Liver (tissue), 3 donors: ENCODE results near the gene FITM1.

ENCODE experiments used
- EGR1 ChIP-seq, 2 donors: IDR thresholded peaks; 2 replicates each; pipeline ENCODE4 v1.6.1; 2016 to 2018; ENCODE audit warnings: antibody characterized with exemption in 2 of 2, low read depth in 2 of 2
- JUND ChIP-seq, 2 donors: IDR thresholded peaks; 2 replicates each; pipeline ENCODE4 v1.6.1; 2016; ENCODE audit warnings: antibody characterized with exemption in 2 of 2
- TAF1 ChIP-seq: conservative IDR thresholded peaks from 2 replicates; pipeline ENCODE4 v1.6.1; 2016; ENCODE audit warnings: antibody characterized with exemption, mild to moderate bottlenecking
- TF ChIP-seq, protein P1 (sequence below): fragments of 150-350 bp; IDR thresholded peaks from 2 replicates; pipeline ENCODE4 v1.5.1; 2017; ENCODE audit warnings: improper control_type of control experiment, low read depth, low read length; ENCODE audit not compliant: missing input control
- TF ChIP-seq, protein P2 (sequence below): IDR thresholded peaks from 2 replicates; pipeline ENCODE4 v1.6.1; 2016; ENCODE audit warnings: antibody characterized with exemption
- donor health status: healthy.
- donor health status: healthy.

DNA sequence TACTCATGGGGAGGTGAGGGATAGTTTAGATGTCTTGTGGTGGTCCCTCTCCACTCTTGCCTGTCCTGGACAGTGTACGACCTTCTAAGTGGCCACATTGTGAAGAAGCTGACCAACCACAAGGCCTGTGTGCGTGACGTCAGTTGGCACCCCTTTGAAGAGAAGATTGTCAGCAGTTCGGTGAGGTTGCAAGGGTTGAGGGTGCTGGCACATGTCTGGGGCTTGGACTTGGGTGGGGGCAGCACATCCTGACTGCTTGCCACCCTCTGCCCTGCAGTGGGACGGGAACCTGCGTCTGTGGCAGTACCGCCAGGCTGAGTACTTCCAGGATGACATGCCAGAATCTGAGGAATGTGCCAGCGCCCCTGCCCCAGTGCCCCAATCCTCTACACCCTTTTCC, 7.6 kb upstream of the FITM1 start:
- no peak for TF ChIP-seq JUND (IDR thresholded peaks at IDR 0.05)
- TF ChIP-seq, protein P1, sequence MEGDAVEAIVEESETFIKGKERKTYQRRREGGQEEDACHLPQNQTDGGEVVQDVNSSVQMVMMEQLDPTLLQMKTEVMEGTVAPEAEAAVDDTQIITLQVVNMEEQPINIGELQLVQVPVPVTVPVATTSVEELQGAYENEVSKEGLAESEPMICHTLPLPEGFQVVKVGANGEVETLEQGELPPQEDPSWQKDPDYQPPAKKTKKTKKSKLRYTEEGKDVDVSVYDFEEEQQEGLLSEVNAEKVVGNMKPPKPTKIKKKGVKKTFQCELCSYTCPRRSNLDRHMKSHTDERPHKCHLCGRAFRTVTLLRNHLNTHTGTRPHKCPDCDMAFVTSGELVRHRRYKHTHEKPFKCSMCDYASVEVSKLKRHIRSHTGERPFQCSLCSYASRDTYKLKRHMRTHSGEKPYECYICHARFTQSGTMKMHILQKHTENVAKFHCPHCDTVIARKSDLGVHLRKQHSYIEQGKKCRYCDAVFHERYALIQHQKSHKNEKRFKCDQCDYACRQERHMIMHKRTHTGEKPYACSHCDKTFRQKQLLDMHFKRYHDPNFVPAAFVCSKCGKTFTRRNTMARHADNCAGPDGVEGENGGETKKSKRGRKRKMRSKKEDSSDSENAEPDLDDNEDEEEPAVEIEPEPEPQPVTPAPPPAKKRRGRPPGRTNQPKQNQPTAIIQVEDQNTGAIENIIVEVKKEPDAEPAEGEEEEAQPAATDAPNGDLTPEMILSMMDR: no peak
- TF ChIP-seq, protein P2, sequence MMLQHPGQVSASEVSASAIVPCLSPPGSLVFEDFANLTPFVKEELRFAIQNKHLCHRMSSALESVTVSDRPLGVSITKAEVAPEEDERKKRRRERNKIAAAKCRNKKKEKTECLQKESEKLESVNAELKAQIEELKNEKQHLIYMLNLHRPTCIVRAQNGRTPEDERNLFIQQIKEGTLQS: no peak
- TF ChIP-seq EGR1 (IDR thresholded peaks at IDR 0.05; ENCODE audit: low read depth in 2 of 2): no peak
- no peak for TF ChIP-seq TAF1
